ENCODE data around the gene DMD.

DNA sequence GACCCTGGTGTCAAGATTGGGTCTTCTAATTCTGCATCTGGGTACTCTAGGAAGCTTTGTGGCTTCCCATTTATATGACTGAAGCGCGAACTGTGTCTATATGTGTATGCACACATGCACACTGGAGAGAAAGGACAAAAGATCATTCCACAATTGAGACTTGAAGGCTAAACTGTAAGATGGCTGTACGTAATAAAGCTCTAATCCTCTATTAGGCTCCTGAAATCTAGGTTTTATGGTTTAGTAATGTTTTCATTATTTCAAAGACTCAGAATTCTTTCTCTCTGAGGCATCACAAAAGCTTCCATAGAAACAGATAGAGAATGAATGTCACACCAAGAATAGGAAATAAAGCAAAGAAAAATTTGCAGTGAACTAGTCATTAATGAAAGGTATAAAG lies 1818.8 kb downstream of the DMD start:
- TF ChIP-seq, protein P1, sequence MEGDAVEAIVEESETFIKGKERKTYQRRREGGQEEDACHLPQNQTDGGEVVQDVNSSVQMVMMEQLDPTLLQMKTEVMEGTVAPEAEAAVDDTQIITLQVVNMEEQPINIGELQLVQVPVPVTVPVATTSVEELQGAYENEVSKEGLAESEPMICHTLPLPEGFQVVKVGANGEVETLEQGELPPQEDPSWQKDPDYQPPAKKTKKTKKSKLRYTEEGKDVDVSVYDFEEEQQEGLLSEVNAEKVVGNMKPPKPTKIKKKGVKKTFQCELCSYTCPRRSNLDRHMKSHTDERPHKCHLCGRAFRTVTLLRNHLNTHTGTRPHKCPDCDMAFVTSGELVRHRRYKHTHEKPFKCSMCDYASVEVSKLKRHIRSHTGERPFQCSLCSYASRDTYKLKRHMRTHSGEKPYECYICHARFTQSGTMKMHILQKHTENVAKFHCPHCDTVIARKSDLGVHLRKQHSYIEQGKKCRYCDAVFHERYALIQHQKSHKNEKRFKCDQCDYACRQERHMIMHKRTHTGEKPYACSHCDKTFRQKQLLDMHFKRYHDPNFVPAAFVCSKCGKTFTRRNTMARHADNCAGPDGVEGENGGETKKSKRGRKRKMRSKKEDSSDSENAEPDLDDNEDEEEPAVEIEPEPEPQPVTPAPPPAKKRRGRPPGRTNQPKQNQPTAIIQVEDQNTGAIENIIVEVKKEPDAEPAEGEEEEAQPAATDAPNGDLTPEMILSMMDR (IDR thresholded peaks at IDR 0.05), result no peak
- TF ChIP-seq EZH2 (IDR thresholded peaks at IDR 0.05), result no peak
- no peak for TF ChIP-seq EZH2phosphoT487 (IDR thresholded peaks at IDR 0.05)

All from neural progenitor cell (in vitro differentiated cells).